ENCODE results near the gene MYRFL. TPM values are rescaled to one million over a fixed set of nuclear protein-coding genes. Genes with fewer than 3 reads are reported as not detected.

MYRFL gene
- total RNA-seq, 1 donor from 2014 or later = 0.43 TPM

DNA sequence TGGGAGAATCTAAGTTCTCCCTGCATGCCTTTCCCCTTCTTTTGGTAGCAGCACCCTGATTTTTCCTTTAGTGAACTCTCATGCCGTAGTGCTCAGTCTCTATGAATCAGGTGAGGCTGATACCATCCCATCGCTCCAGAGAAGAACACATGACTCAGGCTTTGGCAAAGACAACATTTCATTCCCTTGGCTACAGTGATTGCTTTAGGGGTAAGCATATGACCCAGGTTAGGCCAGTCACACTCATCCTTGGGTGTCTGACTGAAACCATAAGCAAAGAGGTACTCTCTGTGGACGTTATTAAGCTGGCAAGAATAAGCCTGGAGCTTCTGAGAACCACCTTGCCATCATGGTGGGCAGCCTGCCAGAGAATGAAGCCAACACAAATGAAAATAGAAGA lies 141.8 kb downstream of the MYRFL start:
- Mint-ChIP-seq H3K4me3 (no peak overlapping the region), H3K36me3 (no peaks in the 10 kb centered on the region), H3K9me3 (no peaks in the 10 kb centered on the region), H3K27me3 (no peaks in the 10 kb centered on the region), H3K4me1 (ENCODE audit: unreplicated experiment) (no peaks in the 10 kb centered on the region), H3K27ac (peak overlapping the region; percentile 74)
- DNase-seq (ENCODE audit: extremely low spot score, unreplicated experiment) = no peak
- TF ChIP-seq, protein P1, sequence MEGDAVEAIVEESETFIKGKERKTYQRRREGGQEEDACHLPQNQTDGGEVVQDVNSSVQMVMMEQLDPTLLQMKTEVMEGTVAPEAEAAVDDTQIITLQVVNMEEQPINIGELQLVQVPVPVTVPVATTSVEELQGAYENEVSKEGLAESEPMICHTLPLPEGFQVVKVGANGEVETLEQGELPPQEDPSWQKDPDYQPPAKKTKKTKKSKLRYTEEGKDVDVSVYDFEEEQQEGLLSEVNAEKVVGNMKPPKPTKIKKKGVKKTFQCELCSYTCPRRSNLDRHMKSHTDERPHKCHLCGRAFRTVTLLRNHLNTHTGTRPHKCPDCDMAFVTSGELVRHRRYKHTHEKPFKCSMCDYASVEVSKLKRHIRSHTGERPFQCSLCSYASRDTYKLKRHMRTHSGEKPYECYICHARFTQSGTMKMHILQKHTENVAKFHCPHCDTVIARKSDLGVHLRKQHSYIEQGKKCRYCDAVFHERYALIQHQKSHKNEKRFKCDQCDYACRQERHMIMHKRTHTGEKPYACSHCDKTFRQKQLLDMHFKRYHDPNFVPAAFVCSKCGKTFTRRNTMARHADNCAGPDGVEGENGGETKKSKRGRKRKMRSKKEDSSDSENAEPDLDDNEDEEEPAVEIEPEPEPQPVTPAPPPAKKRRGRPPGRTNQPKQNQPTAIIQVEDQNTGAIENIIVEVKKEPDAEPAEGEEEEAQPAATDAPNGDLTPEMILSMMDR (conservative IDR thresholded peaks at IDR 0.05) = no peak

DNA sequence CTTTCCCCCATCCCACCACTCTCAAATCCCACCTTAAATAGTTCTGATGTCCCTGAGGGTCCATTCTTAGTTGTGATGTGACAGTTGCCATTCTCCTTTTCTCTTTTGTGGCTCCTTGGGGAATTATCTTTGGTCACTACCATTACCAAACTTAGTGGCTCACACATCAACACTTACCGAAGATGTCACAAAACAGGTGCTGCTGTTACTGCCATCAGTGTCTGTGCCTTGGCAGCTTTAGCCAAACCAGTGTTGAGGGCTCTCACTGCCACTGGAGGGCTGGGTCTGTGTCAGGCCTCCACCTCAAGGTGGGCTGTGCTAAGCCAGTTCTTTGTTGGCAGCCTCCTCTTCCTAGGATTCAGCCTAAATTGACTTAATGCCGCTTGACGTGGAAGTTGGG lies 144.0 kb downstream of the MYRFL start:
- DNase-seq (ENCODE audit: extremely low spot score, unreplicated experiment) = no peak
- TF ChIP-seq, protein P1 (conservative IDR thresholded peaks at IDR 0.05) = no peak
- no peaks in the 10 kb centered on the region for H3K4me1 Mint-ChIP-seq (ENCODE audit: unreplicated experiment)
- H3K4me3 Mint-ChIP-seq = no peak overlapping the region
- no peaks in the 10 kb centered on the region for H3K27me3 Mint-ChIP-seq
- no peaks in the 10 kb centered on the region for H3K9me3 Mint-ChIP-seq
- H3K27ac Mint-ChIP-seq = no peak overlapping the region
- H3K36me3 Mint-ChIP-seq = no peaks in the 10 kb centered on the region

- TF ChIP-seq, protein P1 (conservative IDR thresholded peaks at IDR 0.05) = no peak
- Mint-ChIP-seq H3K9me3 (no peaks in the 10 kb centered on the region), H3K4me3 (peak overlapping the region; percentile 20), H3K4me1 (ENCODE audit: unreplicated experiment) (no peaks in the 10 kb centered on the region), H3K27ac (peak overlapping the region; percentile 92), H3K27me3 (no peaks in the 10 kb centered on the region), H3K36me3 (no peaks in the 10 kb centered on the region)
- DNase-seq (ENCODE audit: extremely low spot score, unreplicated experiment) = no peak
These were observed 147.1 kb downstream of the MYRFL start for GRCh38 chr12:69972136-69972535.

DNA sequence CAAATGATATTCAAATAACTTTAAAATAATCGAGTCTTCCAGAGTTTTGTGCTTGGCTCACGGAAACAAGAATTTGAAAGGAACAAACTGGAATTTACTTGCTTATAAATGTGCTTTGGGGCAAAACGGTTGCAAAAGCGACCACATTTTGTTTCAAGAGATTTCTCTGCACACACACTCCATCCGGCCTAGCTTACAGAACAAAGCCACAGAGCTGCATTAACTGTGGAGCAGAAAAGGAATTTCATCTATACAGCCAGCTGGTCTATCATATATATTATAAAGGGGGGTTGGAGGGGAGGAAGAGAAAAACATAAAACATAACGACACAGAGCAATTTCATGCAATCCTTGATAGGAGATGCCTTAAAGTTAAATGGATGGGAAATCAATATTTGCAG lies 153.0 kb downstream of the MYRFL start:
- H3K9me3 Mint-ChIP-seq = peaks cover 4% of the 10 kb centered on the region
- H3K36me3 Mint-ChIP-seq = no peaks in the 10 kb centered on the region
- H3K4me1 Mint-ChIP-seq (ENCODE audit: unreplicated experiment) = peaks cover 18% of the 10 kb centered on the region
- no peak for DNase-seq (ENCODE audit: extremely low spot score, unreplicated experiment)
- no peak overlapping the region for H3K27ac Mint-ChIP-seq
- no peak overlapping the region for H3K4me3 Mint-ChIP-seq
- TF ChIP-seq, protein P1 (conservative IDR thresholded peaks at IDR 0.05) = no peak
- H3K27me3 Mint-ChIP-seq = no peaks in the 10 kb centered on the region

DNA sequence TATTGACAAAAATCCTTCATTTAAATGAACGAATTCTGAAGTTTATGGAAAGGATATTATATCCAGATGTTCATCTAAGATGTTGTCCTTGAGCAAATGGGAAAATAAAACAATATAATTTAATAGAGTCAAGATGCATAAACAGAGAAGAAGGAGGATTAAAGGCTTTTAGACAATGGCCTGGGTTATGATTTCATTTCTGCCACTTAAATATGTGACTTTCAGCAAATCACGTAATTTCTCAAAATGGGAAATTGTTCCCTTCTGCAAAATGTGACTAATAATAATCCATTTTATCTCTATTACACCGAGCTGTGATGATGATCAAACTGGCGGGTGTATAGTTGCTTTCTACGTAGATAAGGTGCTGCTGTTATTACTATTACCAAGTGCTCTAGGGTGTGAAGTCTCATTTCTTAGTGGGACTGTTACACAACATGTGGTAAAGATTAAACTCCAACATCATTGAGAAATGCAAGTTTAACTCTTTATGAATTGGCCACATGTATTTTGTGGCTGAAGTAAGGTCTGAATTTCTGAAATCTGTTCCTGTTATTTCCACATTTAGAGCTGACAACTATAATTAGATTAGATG lies 157.0 kb downstream of the MYRFL start:
- H3K27ac Mint-ChIP-seq = no peak overlapping the region
- TF ChIP-seq, protein P1 (conservative IDR thresholded peaks at IDR 0.05) = no peak
- no peaks in the 10 kb centered on the region for H3K36me3 Mint-ChIP-seq
- H3K9me3 Mint-ChIP-seq = peaks cover 4% of the 10 kb centered on the region
- H3K4me3 Mint-ChIP-seq = no peak overlapping the region
- H3K27me3 Mint-ChIP-seq = no peaks in the 10 kb centered on the region
- no peak for DNase-seq (ENCODE audit: extremely low spot score, unreplicated experiment)
- peaks cover 18% of the 10 kb centered on the region for H3K4me1 Mint-ChIP-seq (ENCODE audit: unreplicated experiment)

DNA sequence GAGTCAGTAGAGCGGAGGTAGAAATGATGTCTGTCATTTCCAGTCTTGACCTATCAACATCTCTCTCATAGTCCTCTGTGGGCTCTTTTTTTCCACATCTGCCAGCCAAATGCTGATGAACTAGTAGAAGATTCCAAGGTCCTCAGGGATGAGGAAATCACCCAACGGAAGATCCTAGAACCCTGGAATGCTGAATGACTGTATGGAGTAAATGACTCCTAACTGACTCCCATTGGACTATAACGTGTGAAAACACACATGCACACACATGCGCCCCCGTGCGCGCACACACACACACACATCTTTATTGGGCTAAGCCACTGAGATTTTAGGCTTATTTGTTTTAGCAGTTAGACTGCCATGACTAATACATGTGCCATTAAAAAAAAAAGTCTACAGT lies 159.2 kb downstream of the MYRFL start:
- H3K27ac Mint-ChIP-seq = no peak overlapping the region
- H3K9me3 Mint-ChIP-seq = peaks cover 4% of the 10 kb centered on the region

More for the DNA sequence above, 159.2 kb downstream of the MYRFL start:
- DNase-seq (ENCODE audit: extremely low spot score, unreplicated experiment) = no peak
- Mint-ChIP-seq H3K36me3 (no peaks in the 10 kb centered on the region), H3K4me3 (no peak overlapping the region), H3K4me1 (ENCODE audit: unreplicated experiment) (peaks cover 9% of the 10 kb centered on the region), H3K27me3 (no peaks in the 10 kb centered on the region)
- TF ChIP-seq, protein P1 (conservative IDR thresholded peaks at IDR 0.05) = no peak

All from type B pancreatic cell (in vitro differentiated cells).